HFFc6 (cell line): ENCODE data around the gene MMP17. TPM values are rescaled to one million over a fixed set of nuclear protein-coding genes. Genes with fewer than 3 reads are reported as not detected.

Source experiments
- DNase-seq: peaks from one replicate; pipeline ENCODE4 v3.0.0-alpha.2; 2018
- H3K27ac Mint-ChIP-seq: 2 replicates; pipeline ENCODE4 v1.8.0; 2020; ENCODE audit warnings: mild to moderate bottlenecking, mixed read lengths
- H3K27me3 Mint-ChIP-seq: 2 replicates; pipeline ENCODE4 v1.8.0; 2021; ENCODE audit warnings: mild to moderate bottlenecking, moderate library complexity, mixed read lengths; ENCODE audit not compliant: insufficient read depth
- H3K36me3 Mint-ChIP-seq: 2 replicates; pipeline ENCODE4 v1.8.0; 2021; ENCODE audit warnings: low read depth, mixed read lengths
- H3K4me1 Mint-ChIP-seq: 2 replicates; pipeline ENCODE4 v1.8.0; 2020; ENCODE audit warnings: low read depth, mixed read lengths
- H3K4me3 Mint-ChIP-seq: 2 replicates; pipeline ENCODE4 v1.8.0; 2020; ENCODE audit warnings: mild to moderate bottlenecking, moderate library complexity, mixed read lengths
- H3K9me3 Mint-ChIP-seq: 2 replicates; pipeline ENCODE4 v1.8.0; 2020; ENCODE audit warnings: mild to moderate bottlenecking, mixed read lengths
- total RNA-seq, 6 experiments: library from RNA; stranded (reverse); fragmentation: NEBNext Ultra II Directional; extraction: Animal tissue kit (Norgen Biotek cat#: 25700); gene quantifications; 2 replicates in 1 of 6; 3 replicates in 5 of 6; pipeline ENCODE4 v1.2.3, GENCODE V29; 2021
- TF ChIP-seq, protein P1 (sequence below): fragments of 200-600 bp; sonication (generic); IDR thresholded peaks from 2 replicates; pipeline ENCODE4 v1.5.0; 2021; ENCODE audit warnings: antibody characterized with exemption, mild to moderate bottlenecking

The MMP17 gene
- total RNA-seq, 6 experiments from 2014 or later: 23.9 to 31.5 (median 26.6) TPM

DNA sequence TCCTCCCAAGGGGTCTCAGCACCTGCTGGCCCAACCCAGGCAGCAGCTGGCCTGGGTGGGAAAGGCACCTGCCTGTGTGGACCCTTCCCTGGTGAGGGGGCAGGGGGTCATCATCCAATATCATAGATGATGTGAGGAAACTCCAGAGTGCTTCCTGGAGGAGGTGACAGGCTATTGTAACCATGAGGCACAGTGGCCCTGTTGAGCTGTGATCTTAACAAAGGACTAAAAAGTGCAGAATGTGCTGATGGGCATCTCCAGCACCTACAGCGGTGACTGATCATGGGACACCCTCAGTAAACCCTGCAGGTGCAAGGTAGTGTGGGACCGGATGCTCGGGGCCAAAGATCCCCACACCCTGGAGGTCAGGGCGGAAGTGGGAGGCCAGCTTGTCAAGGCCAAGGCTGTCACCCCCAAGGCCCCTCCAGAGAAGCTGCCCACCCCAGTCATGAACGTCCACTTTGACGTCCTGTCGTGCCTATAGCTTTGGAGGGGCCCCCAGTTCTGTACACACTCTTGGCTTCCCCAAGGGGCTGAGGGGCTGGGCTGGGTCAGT lies 7.5 kb downstream of the MMP17 start:
- DNase-seq: no peak
- Mint-ChIP-seq H3K27me3 (peaks cover 2% of the 10 kb centered on the region; the same call in 1 of the 2 replicates), H3K4me1 (peaks cover 16% of the 10 kb centered on the region), H3K4me3 (no peak overlapping the region), H3K9me3 (no peaks in the 10 kb centered on the region), H3K27ac (no peak overlapping the region), H3K36me3 (no peaks in the 10 kb centered on the region)
- TF ChIP-seq, protein P1, sequence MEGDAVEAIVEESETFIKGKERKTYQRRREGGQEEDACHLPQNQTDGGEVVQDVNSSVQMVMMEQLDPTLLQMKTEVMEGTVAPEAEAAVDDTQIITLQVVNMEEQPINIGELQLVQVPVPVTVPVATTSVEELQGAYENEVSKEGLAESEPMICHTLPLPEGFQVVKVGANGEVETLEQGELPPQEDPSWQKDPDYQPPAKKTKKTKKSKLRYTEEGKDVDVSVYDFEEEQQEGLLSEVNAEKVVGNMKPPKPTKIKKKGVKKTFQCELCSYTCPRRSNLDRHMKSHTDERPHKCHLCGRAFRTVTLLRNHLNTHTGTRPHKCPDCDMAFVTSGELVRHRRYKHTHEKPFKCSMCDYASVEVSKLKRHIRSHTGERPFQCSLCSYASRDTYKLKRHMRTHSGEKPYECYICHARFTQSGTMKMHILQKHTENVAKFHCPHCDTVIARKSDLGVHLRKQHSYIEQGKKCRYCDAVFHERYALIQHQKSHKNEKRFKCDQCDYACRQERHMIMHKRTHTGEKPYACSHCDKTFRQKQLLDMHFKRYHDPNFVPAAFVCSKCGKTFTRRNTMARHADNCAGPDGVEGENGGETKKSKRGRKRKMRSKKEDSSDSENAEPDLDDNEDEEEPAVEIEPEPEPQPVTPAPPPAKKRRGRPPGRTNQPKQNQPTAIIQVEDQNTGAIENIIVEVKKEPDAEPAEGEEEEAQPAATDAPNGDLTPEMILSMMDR: no peak

DNA sequence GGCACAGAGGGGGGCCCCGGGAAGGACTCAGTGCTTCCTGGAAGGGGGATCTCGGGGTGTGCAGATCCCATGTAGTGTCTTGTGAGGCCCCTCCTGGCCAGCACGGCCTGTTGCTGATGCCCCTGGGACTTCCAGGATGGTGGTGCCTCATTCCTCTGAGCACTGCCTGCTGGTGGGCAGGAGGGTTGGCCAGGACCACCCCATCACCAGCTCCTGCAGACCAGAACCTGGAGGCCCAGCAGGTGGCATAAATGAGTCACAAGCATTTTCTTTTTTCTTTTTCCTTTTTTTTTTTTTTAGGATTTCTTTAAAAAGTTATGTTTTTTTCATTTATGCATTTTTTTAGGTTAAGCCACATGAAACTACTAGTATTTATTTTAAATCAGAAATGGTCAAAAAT lies 8.0 kb downstream of the MMP17 start:
- H3K9me3 Mint-ChIP-seq: no peaks in the 10 kb centered on the region
- no peaks in the 10 kb centered on the region for H3K36me3 Mint-ChIP-seq
- peaks cover 2% of the 10 kb centered on the region; the same call in 1 of the 2 replicates for H3K27me3 Mint-ChIP-seq
- H3K4me1 Mint-ChIP-seq: peaks cover 13% of the 10 kb centered on the region
- H3K27ac Mint-ChIP-seq: no peak overlapping the region
- DNase-seq: no peak
- TF ChIP-seq, protein P1: peak; percentile 78
- H3K4me3 Mint-ChIP-seq: no peak overlapping the region

DNA sequence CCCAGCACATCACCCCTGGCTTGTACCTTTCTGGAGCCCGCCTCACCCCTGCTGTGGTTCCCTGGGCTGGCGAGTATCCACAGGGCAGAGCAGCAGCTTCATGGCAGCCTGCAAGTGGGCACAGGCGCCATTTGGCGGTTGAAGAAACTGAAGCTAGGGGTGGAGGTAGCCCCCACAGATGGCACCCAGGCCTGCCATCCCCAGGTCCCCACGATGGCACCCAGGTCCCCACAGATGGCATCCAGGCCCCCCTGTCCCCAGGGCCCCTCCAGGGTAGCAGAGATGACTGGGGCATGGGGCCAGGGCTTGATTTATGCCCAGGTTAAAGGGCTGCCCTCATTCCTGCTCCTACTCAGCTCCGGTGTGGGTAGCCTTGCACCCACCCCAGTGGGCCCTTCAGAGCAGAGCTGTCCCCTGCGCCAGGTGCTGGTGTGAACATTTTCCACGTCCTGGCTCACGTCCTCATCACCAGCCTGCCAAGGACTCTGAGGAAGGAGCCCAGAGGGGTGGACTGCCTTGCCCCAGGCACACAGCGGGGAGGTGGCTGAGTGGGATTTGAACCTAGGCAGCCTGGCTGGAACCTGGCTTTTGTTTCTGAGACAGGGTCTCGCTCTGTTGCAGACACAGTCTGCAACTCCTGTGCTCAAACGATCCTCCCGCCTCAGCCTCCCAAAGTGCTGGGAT lies 8.7 kb downstream of the MMP17 start:
- Mint-ChIP-seq H3K4me3 (no peak overlapping the region), H3K4me1 (peaks cover 9% of the 10 kb centered on the region), H3K36me3 (no peaks in the 10 kb centered on the region), H3K9me3 (no peaks in the 10 kb centered on the region), H3K27ac (no peak overlapping the region), H3K27me3 (peaks cover 2% of the 10 kb centered on the region; the same call in 1 of the 2 replicates)
- TF ChIP-seq, protein P1: no peak
- DNase-seq: no peak

DNA sequence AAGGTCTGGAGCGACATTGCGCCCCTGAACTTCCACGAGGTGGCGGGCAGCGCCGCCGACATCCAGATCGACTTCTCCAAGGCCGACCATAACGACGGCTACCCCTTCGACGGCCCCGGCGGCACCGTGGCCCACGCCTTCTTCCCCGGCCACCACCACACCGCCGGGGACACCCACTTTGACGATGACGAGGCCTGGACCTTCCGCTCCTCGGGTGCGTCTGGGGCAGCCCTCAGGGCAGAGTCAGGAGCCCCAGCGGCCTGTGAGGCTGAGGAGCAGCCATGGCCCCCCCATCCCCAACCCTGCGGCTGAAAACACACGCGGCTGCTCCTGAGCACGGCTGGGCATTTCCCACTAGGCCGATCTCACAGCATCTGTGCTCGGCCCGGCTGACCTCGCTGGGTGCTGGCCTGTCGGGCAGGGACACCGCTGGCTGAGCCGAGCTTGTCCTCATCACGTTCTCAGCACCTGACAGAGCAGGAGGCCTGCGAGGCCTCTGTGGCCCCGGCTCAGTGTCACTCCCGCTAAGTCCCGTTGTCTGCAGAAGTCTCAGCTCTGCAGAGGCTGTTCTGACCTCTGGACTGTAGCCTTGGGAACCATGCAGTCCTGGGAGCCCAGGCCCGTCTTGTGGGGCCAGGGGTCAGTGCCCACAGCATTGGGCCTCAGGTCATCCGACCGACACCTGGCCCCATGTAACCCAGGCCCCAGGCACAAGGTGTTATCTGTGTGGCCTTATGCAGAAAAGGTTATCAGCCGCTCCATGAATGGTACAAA lies 12.6 kb downstream of the MMP17 start:
- no peaks in the 10 kb centered on the region; the same call in 1 of the 2 replicates for H3K36me3 Mint-ChIP-seq
- H3K27me3 Mint-ChIP-seq: peaks cover 1% of the 10 kb centered on the region; the same call in 1 of the 2 replicates
- no peaks in the 10 kb centered on the region for H3K9me3 Mint-ChIP-seq
- no peak overlapping the region for H3K4me3 Mint-ChIP-seq
- TF ChIP-seq, protein P1: no peak
- no peak for DNase-seq
- H3K27ac Mint-ChIP-seq: no peak overlapping the region
- no peaks in the 10 kb centered on the region for H3K4me1 Mint-ChIP-seq

DNA sequence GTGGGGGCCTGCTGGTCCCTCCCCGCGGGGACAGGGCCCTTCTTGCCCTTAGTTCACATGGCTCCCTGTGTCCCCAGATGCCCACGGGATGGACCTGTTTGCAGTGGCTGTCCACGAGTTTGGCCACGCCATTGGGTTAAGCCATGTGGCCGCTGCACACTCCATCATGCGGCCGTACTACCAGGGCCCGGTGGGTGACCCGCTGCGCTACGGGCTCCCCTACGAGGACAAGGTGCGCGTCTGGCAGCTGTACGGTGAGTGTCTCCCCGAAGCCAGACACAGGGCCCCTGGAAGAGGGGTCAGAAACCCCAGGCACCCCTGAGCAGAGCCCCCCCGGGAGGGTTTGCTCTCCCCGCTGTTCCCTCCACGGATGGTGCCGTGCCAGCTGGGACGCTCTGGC lies 13.4 kb downstream of the MMP17 start:
- H3K27ac Mint-ChIP-seq: no peak overlapping the region
- no peaks in the 10 kb centered on the region for H3K9me3 Mint-ChIP-seq
- peaks cover 1% of the 10 kb centered on the region for H3K27me3 Mint-ChIP-seq
- H3K36me3 Mint-ChIP-seq: no peaks in the 10 kb centered on the region; the same call in 1 of the 2 replicates
- DNase-seq: no peak
- TF ChIP-seq, protein P1: no peak
- no peak overlapping the region for H3K4me3 Mint-ChIP-seq
- H3K4me1 Mint-ChIP-seq: no peaks in the 10 kb centered on the region
